NB4 (cell line): ENCODE results near the gene DDAH1.

Experiments
- DNase-seq: peaks from one replicate; pipeline ENCODE4 v3.0.0; 2010; ENCODE audit warnings: low read depth
- H3K4me3 ChIP-seq: one replicate; pipeline ENCODE4 v1.5.1; 2011; ENCODE audit warnings: mild to moderate bottlenecking, low read depth, low read length, moderate library complexity
- MAX ChIP-seq: IDR thresholded peaks from 2 replicates; pipeline ENCODE4 v1.6.1; 2011; ENCODE audit warnings: low read depth, low read length
- MYC ChIP-seq: IDR thresholded peaks from 2 replicates; pipeline ENCODE4 v1.6.1; 2011; ENCODE audit warnings: low read depth, low read length
- POLR2A ChIP-seq: IDR thresholded peaks from 2 replicates; pipeline ENCODE4 v1.6.1; 2011; ENCODE audit warnings: mild to moderate bottlenecking; ENCODE audit not compliant: insufficient read length; ENCODE audit errors: extremely low read depth
- TF ChIP-seq, protein P1 (sequence below): IDR thresholded peaks from one replicate; pipeline ENCODE4 v1.5.1; 2012; ENCODE audit warnings: low read depth, low read length

DDAH1 gene

DNA sequence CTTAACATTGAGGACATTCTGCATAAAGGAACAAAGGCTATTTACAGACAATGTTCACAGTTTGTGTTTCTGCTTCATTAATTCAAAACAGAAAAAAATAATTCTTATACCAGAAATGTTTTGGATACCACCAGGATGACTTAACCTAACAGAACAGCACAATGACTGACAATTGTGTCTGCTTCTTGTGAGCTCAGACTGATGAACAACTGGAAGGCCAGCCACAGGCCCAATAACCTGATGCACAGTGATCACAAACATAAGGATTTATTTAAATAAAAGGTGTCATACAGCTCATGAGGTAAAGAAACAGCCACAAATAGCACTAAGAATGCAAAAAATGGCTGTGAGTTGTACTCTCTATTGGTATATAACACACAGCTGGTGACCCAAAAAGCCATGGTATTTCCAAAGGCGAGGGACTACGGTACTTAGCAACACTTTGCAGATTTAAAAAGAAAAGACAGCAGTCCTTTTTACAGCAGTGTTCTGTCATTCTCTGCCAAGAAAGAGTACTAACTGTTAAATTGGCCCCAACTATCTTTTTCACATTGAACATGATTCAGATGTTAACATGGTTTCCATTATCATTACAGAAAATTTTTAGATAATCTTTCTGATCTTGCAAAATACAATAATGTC lies 32.1 kb upstream of the DDAH1 start:
- no peak for DNase-seq
- TF ChIP-seq MYC (no peak), POLR2A (no peak), MAX (no peak)
- TF ChIP-seq, protein P1, sequence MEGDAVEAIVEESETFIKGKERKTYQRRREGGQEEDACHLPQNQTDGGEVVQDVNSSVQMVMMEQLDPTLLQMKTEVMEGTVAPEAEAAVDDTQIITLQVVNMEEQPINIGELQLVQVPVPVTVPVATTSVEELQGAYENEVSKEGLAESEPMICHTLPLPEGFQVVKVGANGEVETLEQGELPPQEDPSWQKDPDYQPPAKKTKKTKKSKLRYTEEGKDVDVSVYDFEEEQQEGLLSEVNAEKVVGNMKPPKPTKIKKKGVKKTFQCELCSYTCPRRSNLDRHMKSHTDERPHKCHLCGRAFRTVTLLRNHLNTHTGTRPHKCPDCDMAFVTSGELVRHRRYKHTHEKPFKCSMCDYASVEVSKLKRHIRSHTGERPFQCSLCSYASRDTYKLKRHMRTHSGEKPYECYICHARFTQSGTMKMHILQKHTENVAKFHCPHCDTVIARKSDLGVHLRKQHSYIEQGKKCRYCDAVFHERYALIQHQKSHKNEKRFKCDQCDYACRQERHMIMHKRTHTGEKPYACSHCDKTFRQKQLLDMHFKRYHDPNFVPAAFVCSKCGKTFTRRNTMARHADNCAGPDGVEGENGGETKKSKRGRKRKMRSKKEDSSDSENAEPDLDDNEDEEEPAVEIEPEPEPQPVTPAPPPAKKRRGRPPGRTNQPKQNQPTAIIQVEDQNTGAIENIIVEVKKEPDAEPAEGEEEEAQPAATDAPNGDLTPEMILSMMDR, result no peak
- H3K4me3 ChIP-seq, result no peak overlapping the region

- H3K4me3 ChIP-seq, result no peak overlapping the region
- no peak for DNase-seq
- TF ChIP-seq MAX (no peak), MYC (no peak), POLR2A (no peak)
- TF ChIP-seq, protein P1, result no peak
These were observed 30.6 kb upstream of the DDAH1 start for GRCh38 chr1:85495556-85495955.

DNA sequence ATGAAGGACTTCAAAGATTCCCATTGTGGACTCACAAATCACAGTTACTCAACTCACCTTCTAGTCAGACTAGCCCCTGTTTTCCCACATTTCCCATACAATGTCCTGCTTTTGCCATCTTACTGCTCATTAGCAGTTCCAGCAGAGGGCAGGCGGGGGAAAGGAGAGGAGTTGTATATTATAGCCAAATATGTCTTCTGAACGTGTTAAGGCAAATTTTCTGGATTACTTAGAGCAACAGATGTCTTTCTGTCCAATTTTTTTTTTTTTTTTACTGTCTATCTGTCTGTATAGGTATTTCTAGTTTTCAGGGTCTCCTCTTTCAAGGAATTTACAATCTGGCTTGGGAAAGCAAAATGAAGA lies 29.9 kb upstream of the DDAH1 start:
- TF ChIP-seq POLR2A (no peak), MAX (no peak), MYC (no peak)
- TF ChIP-seq, protein P1, result no peak
- DNase-seq, result no peak
- no peak overlapping the region for H3K4me3 ChIP-seq

GRCh38 chr1:85494074-85494903 lies 29.3 kb upstream of the DDAH1 start:
- DNase-seq, result no peak
- TF ChIP-seq POLR2A, result no peak
- no peak for TF ChIP-seq MYC
- TF ChIP-seq, protein P1, result no peak
- TF ChIP-seq MAX, result no peak
- no peak overlapping the region for H3K4me3 ChIP-seq

GRCh38 chr1:85490270-85490985 lies 25.5 kb upstream of the DDAH1 start:
- TF ChIP-seq MAX, result no peak
- TF ChIP-seq, protein P1, result no peak
- no peak for TF ChIP-seq MYC
- no peak for TF ChIP-seq POLR2A
- no peak for DNase-seq
- H3K4me3 ChIP-seq, result no peak overlapping the region
